Measurements from ENCODE around the gene YAP1.
A peak's percentile ranks its signal among the peaks of the same experiment; 100 is the strongest.

YAP1 gene

GRCh38 chr11:102229510-102230123, 119.4 kb downstream of the YAP1 start:
- no peak for TF ChIP-seq CTCF (IDR thresholded peaks at IDR 0.05; ENCODE audit: low read depth, low read length)
- no peak overlapping the region for H3K4me3 ChIP-seq (replicated peaks in 1 of 2; ENCODE audit: low read depth in 2 of 2, low read length in 2 of 2)
- DNase-seq (ENCODE audit: low read depth in 2 of 2), result no peak

GRCh38 chr11:102230186-102230585, 119.9 kb downstream of the YAP1 start:
- no peak for DNase-seq (ENCODE audit: low read depth in 2 of 2)
- TF ChIP-seq CTCF (IDR thresholded peaks at IDR 0.05; ENCODE audit: low read depth, low read length), result no peak
- H3K4me3 ChIP-seq (replicated peaks in 1 of 2; ENCODE audit: low read depth in 2 of 2, low read length in 2 of 2), result no peak overlapping the region

- H3K4me3 ChIP-seq (replicated peaks in 1 of 2; ENCODE audit: low read depth in 2 of 2, low read length in 2 of 2), result no peak overlapping the region
- TF ChIP-seq CTCF (IDR thresholded peaks at IDR 0.05; ENCODE audit: low read depth, low read length), result no peak
- DNase-seq (ENCODE audit: low read depth in 2 of 2), result no peak
Measured at GRCh38 chr11:102230911-102231310, 120.7 kb downstream of the YAP1 start.

DNA sequence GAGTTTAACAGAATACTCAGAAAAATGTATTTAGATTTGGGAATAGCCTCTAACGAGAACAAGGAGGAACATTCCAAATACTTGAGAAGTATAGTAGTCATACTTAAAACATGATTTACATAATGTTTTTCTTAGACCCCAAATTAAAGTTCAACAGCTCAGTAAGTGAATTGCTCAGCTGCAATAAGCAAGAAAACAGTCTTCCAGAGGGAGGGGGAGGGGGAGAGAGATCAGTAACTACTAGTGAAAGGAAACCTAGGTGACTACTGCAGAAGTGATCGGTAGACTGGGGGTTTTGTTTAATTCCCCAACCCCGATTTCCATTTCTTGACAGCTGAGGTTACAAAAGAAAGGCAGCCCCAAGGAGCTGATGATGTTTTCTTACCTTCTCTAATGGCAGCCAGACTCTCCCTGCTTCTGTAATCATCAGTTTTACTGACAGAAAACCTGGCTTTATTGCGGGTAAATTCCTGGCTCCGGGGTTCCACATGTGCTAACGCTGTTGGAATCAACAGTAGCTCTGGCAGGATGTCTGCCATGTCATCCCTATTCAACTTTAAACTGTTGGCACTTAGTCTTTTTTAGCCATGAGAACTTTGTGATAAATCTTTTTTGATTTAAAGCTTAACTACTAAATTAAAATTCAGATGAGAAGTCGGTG, 124.7 kb downstream of the YAP1 start:
- no peak for TF ChIP-seq CTCF (IDR thresholded peaks at IDR 0.05; ENCODE audit: low read depth, low read length)
- H3K4me3 ChIP-seq (replicated peaks in 1 of 2; ENCODE audit: low read depth in 2 of 2, low read length in 2 of 2), result no peak overlapping the region
- DNase-seq (ENCODE audit: low read depth in 2 of 2), result peak in 1 of 2 donors; percentile 17

GRCh38 chr11:102237096-102237735, 127.0 kb downstream of the YAP1 start:
- no peak overlapping the region for H3K4me3 ChIP-seq (replicated peaks in 1 of 2; ENCODE audit: low read depth in 2 of 2, low read length in 2 of 2)
- peak; percentile 20 to 43 for DNase-seq (ENCODE audit: low read depth in 2 of 2)
- no peak for TF ChIP-seq CTCF (IDR thresholded peaks at IDR 0.05; ENCODE audit: low read depth, low read length)

DNA sequence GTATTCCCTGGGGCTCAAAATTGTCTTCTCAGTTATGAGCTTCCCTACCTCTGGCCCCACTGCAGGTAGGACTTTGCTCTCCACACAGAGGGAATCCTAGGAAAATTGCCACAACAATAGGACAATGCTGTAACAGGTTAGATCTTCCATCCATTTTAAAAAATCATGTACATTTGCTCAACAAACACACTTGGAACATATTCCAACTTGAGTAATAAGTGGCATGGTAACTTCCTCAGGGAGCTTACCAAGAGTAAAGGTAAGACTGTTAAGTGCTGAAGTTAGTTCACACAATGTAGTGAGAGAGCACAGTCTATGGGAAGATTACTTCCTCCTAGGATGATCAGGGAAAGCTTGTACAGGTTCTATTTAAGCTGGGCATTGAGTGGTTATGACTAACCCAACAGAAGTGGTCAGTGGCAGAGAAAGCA, 128.2 kb downstream of the YAP1 start:
- DNase-seq (ENCODE audit: low read depth in 2 of 2), result no peak
- H3K4me3 ChIP-seq (replicated peaks in 1 of 2; ENCODE audit: low read depth in 2 of 2, low read length in 2 of 2), result no peak overlapping the region
- TF ChIP-seq CTCF (IDR thresholded peaks at IDR 0.05; ENCODE audit: low read depth, low read length), result no peak
